H9 (cell line): ENCODE measurements around the gene THSD1. TPM values are rescaled to one million over a fixed set of nuclear protein-coding genes. Genes with fewer than 3 reads are reported as not detected.
A peak's percentile ranks its signal among the peaks of the same experiment; 100 is the strongest.

Experiments used
- DNase-seq: peaks from one replicate; pipeline ENCODE4 v3.0.0-alpha.2; 2017
- H2AFZ ChIP-seq: one replicate; pipeline ENCODE4 v1.6.1; 2013; ENCODE audit warnings: mild to moderate bottlenecking, low read length, control low read depth, moderate library complexity
- H2AK5ac ChIP-seq: 2 replicates; pipeline ENCODE4 v1.6.1; 2013; ENCODE audit warnings: low read length, control low read depth, mixed read lengths; ENCODE audit not compliant: insufficient read length
- H2BK120ac ChIP-seq: one replicate; pipeline ENCODE4 v1.6.1; 2013; ENCODE audit warnings: low read depth, mild to moderate bottlenecking, low read length, control low read depth, inconsistent platforms; ENCODE audit not compliant: poor library complexity, severe bottlenecking
- H2BK12ac ChIP-seq: 2 replicates; pipeline ENCODE4 v1.6.1; 2013; ENCODE audit warnings: low read length, control low read depth, mixed read lengths, low read depth; ENCODE audit not compliant: insufficient read length
- H2BK15ac ChIP-seq: 2 replicates; pipeline ENCODE4 v1.6.1; 2013; ENCODE audit warnings: low read depth, low read length, control low read depth
- H2BK20ac ChIP-seq: one replicate; pipeline ENCODE4 v1.6.1; 2013; ENCODE audit warnings: low read depth, mild to moderate bottlenecking, low read length, control low read depth, inconsistent platforms; ENCODE audit not compliant: poor library complexity, severe bottlenecking
- H2BK5ac ChIP-seq: 2 replicates; pipeline ENCODE4 v1.6.1; 2013; ENCODE audit warnings: low read length, control low read depth, mixed read lengths; ENCODE audit not compliant: insufficient read length
- H3K14ac ChIP-seq: 2 replicates; pipeline ENCODE4 v1.6.1; 2013; ENCODE audit warnings: low read length, control low read depth; ENCODE audit not compliant: insufficient read depth
- H3K18ac ChIP-seq: 2 replicates; pipeline ENCODE4 v1.6.1; 2013; ENCODE audit warnings: low read depth, mild to moderate bottlenecking, mixed read lengths, low read length, control low read depth; ENCODE audit not compliant: insufficient read length
- H3K23ac ChIP-seq: 2 replicates; pipeline ENCODE4 v1.6.1; 2013; ENCODE audit warnings: low read length, control low read depth, mixed read lengths, low read depth; ENCODE audit not compliant: insufficient read length
- H3K23me2 ChIP-seq: 2 replicates; pipeline ENCODE4 v1.6.1; 2013; ENCODE audit warnings: low read depth, mild to moderate bottlenecking, mixed read lengths, low read length, control low read depth; ENCODE audit not compliant: insufficient read length, poor library complexity, severe bottlenecking
- H3K27ac ChIP-seq: 2 replicates; pipeline ENCODE4 v1.5.1; 2013; ENCODE audit warnings: low read length, control low read depth, mixed read lengths, low read depth; ENCODE audit not compliant: insufficient read length
- H3K27me3 ChIP-seq: 2 replicates; pipeline ENCODE4 v1.6.1; 2013; ENCODE audit warnings: low read length, control low read depth, inconsistent platforms; ENCODE audit not compliant: insufficient read depth
- H3K4ac ChIP-seq: 2 replicates; pipeline ENCODE4 v1.6.1; 2013; ENCODE audit warnings: low read depth, mild to moderate bottlenecking, control low read depth, inconsistent platforms, low read length, moderate library complexity
- H3K4me1 ChIP-seq: 2 replicates; pipeline ENCODE4 v1.6.1; 2013; ENCODE audit warnings: low read length, control low read depth, inconsistent platforms; ENCODE audit not compliant: insufficient read depth
- H3K4me2 ChIP-seq: 2 replicates; pipeline ENCODE4 v1.6.1; 2013; ENCODE audit warnings: low read length, control low read depth, mixed read lengths; ENCODE audit not compliant: insufficient read length, insufficient read depth
- H3K56ac ChIP-seq: 2 replicates; pipeline ENCODE4 v1.6.1; 2013; ENCODE audit warnings: low read depth, mild to moderate bottlenecking, mixed read lengths, low read length, control low read depth; ENCODE audit not compliant: insufficient read length
- H3K79me1 ChIP-seq: 2 replicates; pipeline ENCODE4 v1.6.1; 2013; ENCODE audit warnings: low read depth, mild to moderate bottlenecking, moderate library complexity, low read length, control low read depth, inconsistent platforms; ENCODE audit not compliant: insufficient read depth, poor library complexity, severe bottlenecking
- H3K79me2 ChIP-seq: 2 replicates; pipeline ENCODE4 v1.6.1; 2013; ENCODE audit warnings: low read length, control low read depth, inconsistent platforms; ENCODE audit not compliant: insufficient read depth
- H3K9ac ChIP-seq: 2 replicates; pipeline ENCODE4 v1.6.1; 2013; ENCODE audit warnings: low read length, control low read depth, mixed read lengths; ENCODE audit not compliant: insufficient read length; ENCODE audit errors: extremely low read depth
- H3K9me3 ChIP-seq: one replicate; pipeline ENCODE4 v1.6.1; 2013; ENCODE audit warnings: low read depth, low read length, inconsistent platforms; ENCODE audit not compliant: control insufficient read depth
- H3T11ph ChIP-seq: one replicate; pipeline ENCODE4 v1.6.1; 2013; ENCODE audit warnings: mild to moderate bottlenecking, low read length, control low read depth, inconsistent platforms
- H4K20me1 ChIP-seq: one replicate; pipeline ENCODE4 v1.6.1; 2013; ENCODE audit not compliant: control insufficient read depth, insufficient read length, insufficient read depth
- H4K5ac ChIP-seq: 2 replicates; pipeline ENCODE4 v1.6.1; 2013; ENCODE audit warnings: low read depth, mild to moderate bottlenecking, mixed read lengths, low read length, control low read depth; ENCODE audit not compliant: insufficient read length
- H4K8ac ChIP-seq: replicated peaks from 2 replicates; pipeline ENCODE4 v1.6.1; 2013; ENCODE audit warnings: low read length, control low read depth, mixed read lengths, low read depth; ENCODE audit not compliant: insufficient read length
- H4K91ac ChIP-seq: 2 replicates; pipeline ENCODE4 v1.6.1; 2013; ENCODE audit warnings: low read depth, mild to moderate bottlenecking, moderate library complexity, mixed read lengths, low read length, control low read depth; ENCODE audit not compliant: insufficient read length
- H3K27ac Mint-ChIP-seq, 3 experiments: 2 replicates in 2 of 3; 3 replicates in 1 of 3; pipeline ENCODE4 v1.8.0; 2020 to 2021; ENCODE audit warnings: mixed read lengths in 3 of 3, mild to moderate bottlenecking in 1 of 3, moderate library complexity in 1 of 3
- H3K27me3 Mint-ChIP-seq: 2 replicates; pipeline ENCODE4 v1.8.0; 2021; ENCODE audit warnings: low read depth, mild to moderate bottlenecking, moderate library complexity, mixed read lengths
- H3K36me3 Mint-ChIP-seq, 3 experiments: 2 replicates in 2 of 3; 3 replicates in 1 of 3; pipeline ENCODE4 v1.8.0; 2020 to 2021; ENCODE audit warnings: low read depth in 3 of 3, mixed read lengths in 3 of 3; ENCODE audit not compliant: insufficient read depth in 1 of 3
- H3K4me1 Mint-ChIP-seq, 2 experiments: 2 replicates each; pipeline ENCODE4 v1.8.0; 2020; ENCODE audit warnings: mixed read lengths in 2 of 2
- H3K4me3 Mint-ChIP-seq, 2 experiments: 2 replicates in 1 of 2; 3 replicates in 1 of 2; pipeline ENCODE4 v1.8.0; 2020 to 2021; ENCODE audit warnings: mild to moderate bottlenecking in 2 of 2, mixed read lengths in 2 of 2, moderate library complexity in 1 of 2
- H3K9me3 Mint-ChIP-seq, 2 experiments: 2 replicates in 1 of 2; 3 replicates in 1 of 2; pipeline ENCODE4 v1.8.0; 2020; ENCODE audit warnings: mild to moderate bottlenecking in 2 of 2, mixed read lengths in 2 of 2, moderate library complexity in 1 of 2
- CTCF ChIP-seq: fragments of 200-600 bp; sonication (generic); conservative IDR thresholded peaks from 3 replicates; pipeline ENCODE4 v1.8.0; 2021; ENCODE audit warnings: antibody characterized with exemption, mild to moderate bottlenecking
- WGBS: extraction: QIAGEN DNeasy Blood & Tissue Kit; methylation state at CpG from one replicate; pipeline ENCODE4 v1.1.7; 2013; ENCODE audit warnings: missing lambda C conversion rate, low lambda C conversion rate, mixed read lengths; ENCODE audit not compliant: insufficient read length; ENCODE audit errors: extremely low coverage; 5-methylcytosine and 5-hydroxymethylcytosine counted together
- total RNA-seq: library from RNA; stranded (reverse); gene quantifications from 2 replicates; pipeline ENCODE4 v1.2.1, GENCODE V29; 2021

THSD1 gene
- total RNA-seq, 1 experiment from 2014 or later = 0.22 TPM

- Histone ChIP-seq H4K91ac (no peak overlapping the region), H2BK120ac (no peak overlapping the region), H2BK20ac (no peak overlapping the region), H3K4ac (no peak overlapping the region), H4K8ac (no peak overlapping the region), H2BK15ac (no peak overlapping the region), H2AK5ac (no peak overlapping the region), H3K27ac (no peak overlapping the region), H2BK12ac (no peak overlapping the region), H3K56ac (no peak overlapping the region), H4K5ac (no peak overlapping the region), H3K4me2 (peak overlapping the region; percentile 59), H2BK5ac (no peak overlapping the region), H3K79me1 (no peaks in the 10 kb centered on the region), H3K4me1 (no peaks in the 10 kb centered on the region), H3K27me3 (peaks cover 9% of the 10 kb centered on the region; the same call in 1 of the 2 replicates), H2AFZ (no peak overlapping the region), H3K23ac (no peak overlapping the region), H3T11ph (no peak overlapping the region), H3K18ac (no peak overlapping the region), H4K20me1 (no peaks in the 10 kb centered on the region), H3K9ac (no peak overlapping the region), H3K9me3 (no peaks in the 10 kb centered on the region), H3K14ac (no peak overlapping the region), H3K23me2 (peaks cover 9% of the 10 kb centered on the region), H3K79me2 (no peaks in the 10 kb centered on the region)
- H3K9me3 Mint-ChIP-seq = no peaks in the 10 kb centered on the region
- H3K27ac Mint-ChIP-seq = no peak overlapping the region
- H3K4me3 Mint-ChIP-seq = peak overlapping the region; percentile 63 to 81
- no peak for DNase-seq
- peaks cover 0 to 2% (median 0%) of the 10 kb centered on the region in 3 experiments; a peak in 1 of 7 replicates for H3K36me3 Mint-ChIP-seq
- no CpG with 5 or more reads among the region's 14 CpGs for WGBS
- peaks cover 4 to 6% of the 10 kb centered on the region in 2 experiments; a peak in 1 of 4 replicates for H3K4me1 Mint-ChIP-seq
- TF ChIP-seq CTCF = no peak
- peaks cover 42% of the 10 kb centered on the region for H3K27me3 Mint-ChIP-seq
These were observed 604 bp downstream of the THSD1 start for GRCh38 chr13:52405369-52405766.
